GM18951 (cell line): Measurements from ENCODE around the gene KCNG2.

Experiments
- POLR2A ChIP-seq: IDR thresholded peaks from 4 replicates; pipeline ENCODE4 v1.6.1; 2011; ENCODE audit warnings: mild to moderate bottlenecking; ENCODE audit not compliant: insufficient read length, insufficient read depth; ENCODE audit errors: extremely low read depth
- in situ Hi-C: fragments of 300-500 bp; cut with MboI; formaldehyde crosslinking; loops from one replicate; pipeline ENCODE4 v1.12.0; 2022; ENCODE audit warnings: low sequenced_read_pairs, mixed read lengths, inconsistent platforms; ENCODE audit not compliant: unreplicated experiment

Gene KCNG2

DNA sequence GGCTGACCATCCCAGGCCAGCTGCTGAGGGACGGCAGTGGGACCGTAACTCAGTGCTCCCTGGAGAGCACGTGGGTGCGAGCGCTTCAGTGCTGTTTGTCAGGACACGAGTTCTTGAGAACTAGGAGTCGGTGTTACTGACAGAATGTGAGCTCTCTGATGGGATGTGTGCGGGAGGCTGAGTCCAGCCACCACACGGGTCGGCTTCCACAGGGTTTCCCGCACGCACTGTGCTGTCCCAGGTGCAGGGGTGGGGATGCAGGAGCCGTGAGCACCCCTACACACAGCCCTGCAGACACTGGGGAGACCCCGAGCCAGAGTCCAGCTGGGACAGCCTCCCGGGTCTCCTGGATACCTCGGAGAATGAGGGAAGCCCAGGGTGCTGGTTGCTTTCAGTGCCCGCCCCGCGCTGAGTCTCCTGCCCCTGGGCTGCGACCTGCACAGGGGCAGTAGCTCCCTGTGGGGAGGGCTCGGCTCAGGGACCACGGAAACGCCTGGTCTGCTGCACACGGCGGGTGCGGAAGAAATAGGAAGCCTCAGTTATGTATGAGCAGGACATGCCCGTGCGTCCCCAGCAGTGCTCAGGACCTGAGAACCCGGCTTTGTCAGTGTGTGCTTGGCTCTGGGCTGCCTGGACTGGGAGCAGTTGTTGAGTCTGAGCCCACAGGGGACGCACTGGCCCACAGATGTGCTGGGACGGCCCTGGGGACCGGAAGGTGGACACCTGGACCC, 71.2 kb downstream of the KCNG2 start:
- no peak for TF ChIP-seq POLR2A
- in situ Hi-C loops: no loop called here

DNA sequence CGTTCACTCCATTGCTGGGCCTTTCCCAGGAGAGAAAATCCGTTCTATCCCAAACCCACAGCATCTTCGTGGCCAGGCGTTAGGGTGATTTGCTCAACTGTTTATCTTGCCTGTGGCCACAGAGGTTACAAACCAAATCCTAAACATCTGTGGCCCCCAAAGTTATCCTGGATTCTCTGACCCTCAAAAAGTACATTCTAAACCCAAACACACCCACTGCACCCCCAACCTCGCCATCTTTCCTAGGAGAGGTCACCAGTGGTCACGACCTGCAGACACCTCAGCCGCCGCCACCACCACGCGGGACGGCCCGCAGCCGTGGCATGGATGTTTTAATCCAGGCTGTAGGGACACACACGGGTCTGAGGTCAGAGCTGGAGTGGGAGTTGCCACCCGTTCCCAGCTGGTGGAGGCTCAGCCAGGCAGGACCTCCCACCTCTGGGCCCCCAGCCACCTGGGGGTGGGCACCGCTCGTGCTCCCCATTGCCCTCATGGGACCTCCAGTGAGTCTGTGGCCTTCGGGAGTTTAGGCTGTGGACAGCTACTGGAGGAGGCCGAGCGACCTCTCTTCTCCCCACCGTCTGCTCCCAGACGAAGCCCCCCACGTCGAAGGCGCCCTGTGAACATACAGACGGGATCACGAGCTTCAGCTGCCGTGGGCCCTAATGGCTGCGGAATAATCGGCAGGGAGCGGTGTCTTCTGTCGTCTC, 72.0 kb downstream of the KCNG2 start:
- no peak for TF ChIP-seq POLR2A
- in situ Hi-C loops: no loop called here

DNA sequence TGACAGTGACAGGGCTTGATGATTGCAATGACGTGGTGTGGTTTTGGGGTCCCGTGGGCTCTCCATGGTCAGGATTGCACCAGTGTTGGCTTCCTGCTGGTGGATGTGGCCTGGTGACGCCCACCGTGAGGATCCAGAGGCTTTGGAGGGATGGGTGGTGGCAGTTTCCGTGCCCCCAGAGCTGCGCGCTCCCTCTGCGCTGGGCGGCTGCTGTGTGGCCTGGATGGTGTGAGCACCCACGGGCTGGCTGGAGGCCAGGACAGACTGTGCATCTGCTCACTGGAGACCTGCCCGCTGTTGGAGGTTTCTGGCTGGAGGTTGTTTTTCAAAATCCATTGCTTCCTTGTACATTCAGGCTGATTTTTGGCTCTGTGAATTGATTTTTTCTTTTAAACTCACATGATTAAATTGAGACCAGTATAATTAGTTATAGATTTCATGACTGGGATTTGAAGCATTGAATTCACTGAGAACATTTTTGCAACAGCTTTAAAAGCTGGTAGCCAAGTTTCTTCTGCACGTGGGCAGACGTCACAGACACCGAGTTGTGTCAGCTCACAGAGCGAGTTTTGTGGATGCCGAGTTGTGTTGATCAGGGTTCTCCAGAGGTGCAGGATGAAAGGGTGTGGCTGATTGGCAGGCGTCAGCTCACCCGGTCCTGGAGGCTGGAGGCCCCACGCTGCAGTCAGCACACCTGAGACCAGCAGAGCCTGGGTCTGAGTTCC, 72.7 kb downstream of the KCNG2 start:
- in situ Hi-C loops: no loop called here

DNA sequence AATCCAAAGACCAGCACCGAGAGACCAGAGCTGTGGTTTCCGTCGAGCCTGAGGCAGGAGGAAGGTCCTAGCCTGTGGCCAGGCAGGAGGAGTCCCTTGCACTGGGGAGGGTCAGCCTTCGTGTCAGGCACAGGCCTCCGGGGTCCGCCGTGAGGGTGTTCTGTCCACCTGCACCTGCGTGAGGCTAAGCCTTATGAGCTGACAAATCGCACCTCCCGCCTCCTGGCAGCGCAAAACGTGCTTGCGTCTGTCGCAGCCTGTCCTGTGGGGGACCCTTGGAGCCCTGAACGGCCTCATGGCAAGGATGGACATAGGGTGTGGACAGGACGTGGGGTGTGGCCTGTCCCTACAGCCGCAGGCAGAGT, 73.3 kb downstream of the KCNG2 start:
- TF ChIP-seq POLR2A: no peak
- in situ Hi-C loops: no loop called here

More for the DNA sequence above, 72.7 kb downstream of the KCNG2 start:
- no peak for TF ChIP-seq POLR2A

DNA sequence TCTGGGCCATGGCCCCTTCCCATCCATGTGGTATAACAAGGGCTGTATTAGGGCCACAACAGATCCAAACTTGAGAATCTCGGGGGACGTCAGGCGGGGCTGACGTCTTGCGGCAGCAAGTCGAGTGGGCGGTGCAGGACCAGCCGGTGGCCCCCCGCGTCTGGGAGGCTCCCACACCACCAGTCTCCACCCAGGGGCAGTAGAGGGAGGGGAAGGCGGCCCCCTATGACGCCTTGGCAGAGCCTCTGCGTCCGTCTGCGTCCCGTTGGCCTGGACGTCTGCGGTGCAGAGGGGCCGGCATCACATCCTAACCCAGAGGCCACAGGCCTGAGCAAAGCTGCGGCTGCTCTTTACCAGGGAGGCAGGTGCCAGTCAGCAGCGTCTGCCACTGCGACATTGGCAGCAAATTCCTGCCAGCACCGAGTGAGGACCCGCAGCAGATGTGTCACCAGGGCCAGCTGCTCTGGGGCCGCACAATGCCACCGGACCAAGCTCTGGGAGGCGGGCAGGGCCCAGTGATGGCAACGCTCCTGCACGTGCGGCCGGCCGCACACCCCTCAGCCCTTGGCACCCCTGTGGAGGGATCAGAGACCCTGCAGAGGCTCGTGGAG, 73.8 kb downstream of the KCNG2 start:
- no peak for TF ChIP-seq POLR2A
- in situ Hi-C loops: no loop called here

DNA sequence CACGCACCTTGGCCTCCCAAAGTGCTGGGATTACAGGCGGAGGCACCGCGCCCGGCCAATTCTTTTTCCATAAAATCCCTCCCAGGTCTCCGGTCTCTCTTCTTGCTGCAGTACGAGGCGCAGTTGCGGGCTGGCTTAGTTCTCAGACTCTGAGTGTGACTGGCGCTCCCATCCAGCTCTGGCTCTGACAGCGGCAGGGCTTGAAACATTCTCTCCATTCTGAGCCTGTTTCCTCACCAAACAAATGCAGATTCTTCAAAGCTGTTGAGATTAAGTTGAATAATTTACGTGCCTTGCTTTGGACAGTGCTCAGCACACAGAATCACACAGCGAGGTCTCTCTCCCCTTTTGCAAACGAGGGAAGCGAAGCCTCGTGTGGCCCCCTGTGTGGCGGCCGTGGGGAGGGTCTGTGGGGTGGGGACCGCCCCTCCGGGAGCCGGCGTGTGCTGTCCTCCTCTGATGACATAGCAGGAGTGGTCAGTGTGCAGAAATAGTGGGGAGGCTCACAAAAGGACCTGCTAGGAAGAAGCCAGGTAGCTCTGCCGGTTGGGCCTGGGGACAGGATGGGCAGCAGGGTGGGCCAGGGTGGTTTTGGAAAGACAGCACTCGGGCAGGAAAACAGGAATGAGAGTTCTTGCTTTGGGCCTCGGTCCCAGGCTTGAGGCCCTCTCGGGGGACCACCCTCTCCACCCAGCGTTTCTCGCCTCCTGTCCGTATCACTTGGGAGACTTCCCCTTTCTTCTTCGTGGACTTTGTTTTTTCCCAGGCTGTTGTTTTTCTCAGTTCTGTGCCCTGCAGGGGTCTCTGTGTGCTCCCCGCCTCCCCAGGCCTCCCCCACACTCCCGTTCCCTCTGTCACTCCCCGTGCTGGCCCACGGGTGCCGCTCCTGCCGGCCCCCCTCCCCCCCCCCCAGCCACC, 75.0 kb downstream of the KCNG2 start:
- TF ChIP-seq POLR2A: no peak
- in situ Hi-C loops: no loop called here

DNA sequence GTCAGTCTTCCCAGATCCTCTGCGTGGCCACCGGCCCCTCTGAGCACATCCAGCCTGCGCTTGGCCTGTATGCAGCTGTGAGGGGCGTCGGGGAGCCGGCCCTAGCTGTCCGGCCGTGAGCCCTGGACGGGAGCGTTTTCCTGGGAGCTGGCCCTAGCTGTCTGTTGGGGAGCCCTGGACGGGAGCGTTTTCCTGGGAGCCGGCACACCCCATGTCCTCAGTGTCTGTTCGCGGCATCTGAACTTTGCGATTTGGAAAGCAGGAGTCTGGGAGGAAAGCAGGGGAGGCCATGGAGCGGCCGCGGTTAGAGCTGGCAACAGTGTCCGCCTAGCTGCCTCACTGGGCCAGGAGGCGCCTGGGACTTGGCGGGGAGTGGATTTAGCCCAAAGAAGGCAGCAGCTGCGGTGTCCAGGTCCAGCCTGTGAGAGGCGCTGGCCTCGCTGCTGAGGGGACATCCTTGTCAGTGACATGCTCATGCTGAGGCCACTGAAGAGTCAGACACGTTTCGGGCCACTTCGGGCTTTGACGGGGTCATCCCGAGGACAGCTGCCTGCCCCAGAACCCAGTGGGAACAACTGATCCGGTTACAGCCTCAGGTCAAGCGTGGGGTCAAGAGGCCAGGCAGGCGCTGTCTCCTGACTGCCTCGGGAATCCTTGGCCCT, 75.8 kb downstream of the KCNG2 start:
- in situ Hi-C loops: no loop called here
- TF ChIP-seq POLR2A: no peak

DNA sequence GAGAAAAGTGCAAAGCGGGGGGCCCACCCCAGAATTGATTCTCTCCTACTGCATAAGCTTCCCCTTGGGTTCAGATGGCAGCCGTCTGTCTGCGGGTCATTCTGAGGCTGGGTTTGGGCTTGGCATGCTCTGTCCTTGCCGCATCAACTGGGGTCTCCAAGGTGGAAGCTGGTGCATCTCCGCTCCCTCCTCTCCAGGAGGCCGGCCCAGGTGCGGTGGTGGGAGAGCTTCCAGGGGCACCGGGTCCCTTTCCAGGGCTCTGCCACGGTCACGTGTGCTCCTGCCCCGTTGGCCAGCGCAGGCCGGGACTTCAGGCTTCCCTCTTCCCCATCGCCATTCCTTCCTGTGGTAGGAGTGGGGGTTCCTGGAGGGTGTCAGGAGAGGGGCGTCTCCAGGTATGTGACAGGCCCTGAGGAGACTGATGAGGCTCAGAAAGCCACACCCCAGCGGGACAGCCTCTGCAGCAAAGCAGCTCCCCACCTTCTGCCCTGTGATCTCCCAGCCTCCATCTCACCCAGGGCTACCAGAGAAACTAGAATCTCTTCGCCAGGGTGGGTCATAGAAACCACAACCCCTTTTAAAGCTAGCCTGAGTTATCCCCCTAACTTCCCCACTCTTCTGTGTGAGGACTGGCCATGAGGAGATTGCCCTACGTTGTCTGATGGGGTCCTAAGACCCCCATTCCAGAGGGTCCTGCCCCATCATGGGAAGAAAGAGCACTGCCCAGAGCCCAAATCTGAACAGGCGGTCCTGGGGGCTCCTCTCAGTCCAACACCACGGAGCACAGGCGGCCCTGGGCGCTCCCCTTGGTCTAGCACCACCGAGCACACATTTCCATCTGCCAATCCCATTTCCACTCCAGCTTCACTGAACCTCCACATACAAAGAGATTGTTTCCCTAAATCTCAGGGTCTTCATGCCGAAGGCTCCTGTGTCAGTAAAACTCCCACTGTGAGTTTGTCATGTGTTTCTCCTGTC, 77.1 kb downstream of the KCNG2 start:
- TF ChIP-seq POLR2A: no peak
- in situ Hi-C loops: no loop called here

DNA sequence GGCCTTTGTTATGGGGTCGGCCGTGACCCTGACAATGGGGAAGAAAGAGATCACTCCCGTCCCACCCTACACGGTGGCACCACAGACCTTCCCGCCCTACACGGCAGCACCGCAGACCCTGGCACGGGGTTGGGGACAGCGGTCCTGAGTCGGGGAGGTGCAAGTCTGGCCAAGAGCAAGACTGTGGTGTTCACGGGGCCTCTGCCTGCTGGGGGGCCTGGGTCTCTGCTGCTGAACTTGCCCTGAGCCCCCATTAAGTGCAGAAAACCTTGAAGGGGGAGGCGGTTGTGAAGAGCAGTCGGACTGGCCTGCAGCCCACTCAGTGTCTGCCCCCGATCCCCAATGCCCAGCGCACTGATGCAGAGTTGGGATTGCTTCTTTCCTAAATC, 77.8 kb downstream of the KCNG2 start:
- in situ Hi-C loops: no loop called here
- TF ChIP-seq POLR2A: no peak

DNA sequence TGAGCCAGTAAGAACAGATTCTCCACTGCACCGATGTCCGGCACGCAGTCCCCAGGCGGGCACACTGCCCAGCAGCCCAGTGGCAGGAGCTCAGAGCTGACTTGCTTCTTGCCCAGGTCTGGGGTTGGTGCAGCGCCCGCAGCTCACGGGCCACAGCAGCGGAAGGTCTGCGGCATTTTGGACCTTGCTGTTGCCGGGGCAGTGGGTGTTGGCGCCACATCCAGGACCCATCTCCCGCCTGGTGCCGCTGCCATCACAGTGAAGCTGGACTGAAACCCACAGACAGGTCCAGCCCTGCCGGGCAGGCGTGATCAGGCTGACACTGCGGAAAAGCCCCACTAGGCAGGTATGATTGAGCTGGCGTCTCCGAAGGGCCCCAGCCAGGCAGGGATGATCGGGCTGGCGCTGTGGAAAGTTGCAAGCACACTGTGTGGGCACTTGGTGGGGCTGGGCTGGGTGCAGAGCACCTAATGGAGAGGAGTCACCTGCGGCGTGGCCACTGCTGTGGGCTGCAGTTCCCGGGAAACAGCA, 78.3 kb downstream of the KCNG2 start:
- no peak for TF ChIP-seq POLR2A
- in situ Hi-C loops: no loop called here

DNA sequence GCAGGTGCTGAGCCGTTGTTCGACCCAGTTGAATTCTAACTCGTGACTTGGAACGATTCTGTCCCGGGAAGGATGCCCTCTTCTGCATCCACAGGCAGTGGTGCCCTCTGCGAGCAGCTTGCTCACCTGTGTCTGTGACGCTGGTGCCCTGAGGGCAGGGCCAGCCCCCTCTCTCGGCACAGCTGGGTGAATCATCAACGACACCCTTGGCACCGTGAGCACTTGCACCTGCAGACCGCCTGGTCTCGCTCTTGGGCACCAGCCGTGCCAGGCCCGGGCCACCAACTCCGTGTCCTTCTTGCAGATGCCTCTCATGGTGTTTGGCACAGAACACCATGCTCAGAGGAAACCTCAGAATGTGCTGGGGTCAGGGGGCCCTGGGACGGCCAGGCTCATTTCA, 78.8 kb downstream of the KCNG2 start:
- TF ChIP-seq POLR2A: no peak
- in situ Hi-C loops: no loop called here
